NCI-H2196 treated with DMSO at 0.1 percent for 48 hours (cell line): ENCODE measurements around the gene MARCHF3.
A peak's percentile ranks its signal among the peaks of the same experiment; 100 is the strongest.
"Not testable (repeated sequence)": the region's sequence is repeated elsewhere in the genome, so short reads cannot be mapped to it uniquely, and the experiment has no call there.

Experiments
- DNase-seq: peaks from one replicate; lab custom pipeline; 2025; ENCODE audit not compliant: unreplicated experiment; lab: John Stamatoyannopoulos, UW

Gene MARCHF3

GRCh38 chr5:126921241-126922091 is 108.9 kb downstream of the MARCHF3 start:
- no peak for DNase-seq

GRCh38 chr5:126920291-126920690 is 110.1 kb downstream of the MARCHF3 start:
- DNase-seq, result no peak

GRCh38 chr5:126919566-126919965 is 110.8 kb downstream of the MARCHF3 start:
- DNase-seq, result no peak

GRCh38 chr5:126918615-126918957 is 111.8 kb downstream of the MARCHF3 start:
- DNase-seq, result no peak

GRCh38 chr5:126917918-126918614 is 112.3 kb downstream of the MARCHF3 start:
- DNase-seq, result peak; percentile 89

- no peak for DNase-seq
These were observed 114.9 kb downstream of the MARCHF3 start for GRCh38 chr5:126915496-126915895.

GRCh38 chr5:126914801-126915436 is 115.4 kb downstream of the MARCHF3 start:
- DNase-seq, result no peak

GRCh38 chr5:126912616-126913200 is 117.7 kb downstream of the MARCHF3 start:
- no peak for DNase-seq

- no peak for DNase-seq
These were observed 118.4 kb downstream of the MARCHF3 start for GRCh38 chr5:126911986-126912385.

GRCh38 chr5:126909856-126910255 is 120.5 kb downstream of the MARCHF3 start:
- DNase-seq, result no peak

- not testable (repeated sequence) for DNase-seq
These were observed 126.0 kb downstream of the MARCHF3 start for GRCh38 chr5:126904407-126904806.

- no peak for DNase-seq
These were observed 129.6 kb downstream of the MARCHF3 start for GRCh38 chr5:126900796-126901195.

GRCh38 chr5:126899476-126899875 is 130.9 kb downstream of the MARCHF3 start:
- no peak for DNase-seq

GRCh38 chr5:126897851-126898630 is 132.3 kb downstream of the MARCHF3 start:
- no peak for DNase-seq

- no peak for DNase-seq
These were observed 134.1 kb downstream of the MARCHF3 start for GRCh38 chr5:126896170-126896702.

- DNase-seq, result not testable (repeated sequence)
These were observed 134.6 kb downstream of the MARCHF3 start for GRCh38 chr5:126895712-126896111.

- not testable (repeated sequence) for DNase-seq
These were observed 139.9 kb downstream of the MARCHF3 start for GRCh38 chr5:126890414-126890813.

- DNase-seq, result no peak
These were observed 142.2 kb downstream of the MARCHF3 start for GRCh38 chr5:126888175-126888574.

- no peak for DNase-seq
These were observed 146.0 kb downstream of the MARCHF3 start for GRCh38 chr5:126884269-126884819.

- DNase-seq, result no peak
These were observed 146.7 kb downstream of the MARCHF3 start for GRCh38 chr5:126883564-126884245.
